Endothelial cell of umbilical vein (primary cell): Measurements from ENCODE around the gene KRTAP5-6. TPM values are rescaled to one million over a fixed set of nuclear protein-coding genes. Genes with fewer than 3 reads are reported as not detected.

Experiments used
- BruUV-seq: library from RNA; stranded (reverse); fragments of 400-500 nt; replicated peaks from 2 replicates; lab custom pipeline; 2021; lab: Mats Ljungman, UMichigan
- CTCF ChIA-PET: fragments of 300-600, 350-600 bp; sonication (Branson Sonifier 250); formaldehyde crosslinking; loops from one replicate; lab custom pipeline; 2021; ENCODE audit warnings: antibody characterized with exemption, inconsistent platforms; lab: Charles Lee
- POLR2A ChIA-PET: fragments of 300-600, 350-600 bp; sonication (Branson Sonifier 250); formaldehyde crosslinking; loops from one replicate; lab custom pipeline; 2021; ENCODE audit warnings: antibody characterized with exemption, inconsistent platforms; lab: Charles Lee
- DNase-seq: peaks from one replicate; pipeline ENCODE4 v3.0.0-alpha.2; 2011; ENCODE audit warnings: low read depth, low spot score
- FAIRE-seq: peaks from 2 replicates; lab custom pipeline; 2011; peaks lifted over from hg19 to GRCh38; lab: Jason Lieb, UNC
- H2AFZ ChIP-seq: 2 replicates; pipeline ENCODE4 v1.6.0; 2012; ENCODE audit warnings: low read depth, low read length, control low read depth, inconsistent platforms
- H3K27ac ChIP-seq: 2 replicates; pipeline ENCODE4 v1.5.1; 2011; ENCODE audit warnings: low read depth, mild to moderate bottlenecking, control low read depth, low read length, moderate library complexity; ENCODE audit not compliant: insufficient read depth
- H3K27me3 ChIP-seq, 2 experiments: 2 replicates each; pipeline versions ENCODE4 v1.6.0 to v1.6.1; 2011; ENCODE audit warnings: low read length in 2 of 2, mixed read lengths in 1 of 2; ENCODE audit not compliant: control insufficient read depth in 2 of 2, insufficient read depth in 2 of 2
- H3K36me3 ChIP-seq, 2 experiments: 2 replicates in 1 of 2; 3 replicates in 1 of 2; pipeline ENCODE4 v1.5.1; 2011; ENCODE audit warnings: low read length in 2 of 2, mild to moderate bottlenecking in 1 of 2, moderate library complexity in 1 of 2; ENCODE audit not compliant: control insufficient read depth in 2 of 2, insufficient read depth in 2 of 2; ENCODE audit errors: extremely low read depth in 1 of 2
- H3K4me1 ChIP-seq: 3 replicates; pipeline ENCODE4 v1.5.1; 2011; ENCODE audit warnings: mild to moderate bottlenecking, low read length; ENCODE audit not compliant: control insufficient read depth, insufficient read depth; ENCODE audit errors: extremely low read depth
- H3K4me2 ChIP-seq: 2 replicates; pipeline ENCODE4 v1.6.1; 2011; ENCODE audit warnings: low read length, control low read depth, mixed read lengths; ENCODE audit not compliant: insufficient read depth
- H3K4me3 ChIP-seq, 3 experiments: fragments of 200-600 bp in 1 of 3; sonication (generic), shearing (Covaris generic) in 1 of 3; replicated peaks in 1 of 3; 2 replicates each; pipeline ENCODE4 v1.5.1; 2011 to 2016; ENCODE audit warnings: control low read depth in 3 of 3, low read length in 3 of 3, mild to moderate bottlenecking in 2 of 3, inconsistent platforms in 1 of 3, low read depth in 1 of 3, moderate library complexity in 1 of 3; ENCODE audit not compliant: insufficient read depth in 1 of 3
- H3K79me2 ChIP-seq: 2 replicates; pipeline ENCODE4 v1.6.0; 2012; ENCODE audit warnings: low read length, inconsistent platforms; ENCODE audit not compliant: control insufficient read depth, insufficient read depth
- H3K9ac ChIP-seq: replicated peaks from 2 replicates; pipeline ENCODE3; 2011; ENCODE audit warnings: low read length, control low read depth; ENCODE audit not compliant: insufficient read depth; ENCODE audit errors: extremely low read depth
- H3K9me1 ChIP-seq: replicated peaks from 3 replicates; pipeline ENCODE4 v1.6.0; 2011; ENCODE audit warnings: mild to moderate bottlenecking, low read length; ENCODE audit not compliant: control insufficient read depth, insufficient read depth; ENCODE audit errors: extremely low read depth
- H3K9me3 ChIP-seq: replicated peaks from 2 replicates; pipeline ENCODE4 v1.5.1; 2012; ENCODE audit warnings: low read length, inconsistent platforms; ENCODE audit not compliant: control insufficient read depth, insufficient read depth
- H4K20me1 ChIP-seq: replicated peaks from 2 replicates; pipeline ENCODE3; 2011; ENCODE audit warnings: mild to moderate bottlenecking, low read length; ENCODE audit not compliant: control insufficient read depth, insufficient read depth; ENCODE audit errors: extremely low read depth
- EZH2 ChIP-seq: IDR thresholded peaks from 2 replicates; pipeline ENCODE4 v1.6.1; 2012; ENCODE audit warnings: borderline replicate concordance, low read depth, mild to moderate bottlenecking, moderate library complexity, low read length, inconsistent platforms; ENCODE audit not compliant: severe bottlenecking
- FOS ChIP-seq: IDR thresholded peaks from 2 replicates; pipeline ENCODE4 v1.6.1; 2011; ENCODE audit warnings: mild to moderate bottlenecking, low read length, moderate library complexity, borderline replicate concordance; ENCODE audit not compliant: insufficient read depth
- GATA2 ChIP-seq: IDR thresholded peaks from 2 replicates; pipeline ENCODE4 v1.7.0; 2011; ENCODE audit warnings: low read depth, mild to moderate bottlenecking, moderate library complexity, mixed read lengths, low read length; ENCODE audit not compliant: insufficient read length, insufficient read depth
- JUN ChIP-seq: IDR thresholded peaks from 2 replicates; pipeline ENCODE4 v1.6.1; 2011; ENCODE audit warnings: borderline replicate concordance, low read depth; ENCODE audit not compliant: insufficient read length, insufficient read depth
- MYC ChIP-seq: IDR thresholded peaks from one replicate; pipeline ENCODE4 v1.6.1; 2011; ENCODE audit warnings: mild to moderate bottlenecking, low read depth, low read length
- POLR2A ChIP-seq: IDR thresholded peaks from 2 replicates; pipeline ENCODE4 v1.6.1; 2012; ENCODE audit warnings: low read depth, mild to moderate bottlenecking, control low read depth, low read length
- POLR2AphosphoS5 ChIP-seq: IDR thresholded peaks from 2 replicates; pipeline ENCODE4 v1.6.1; 2012; ENCODE audit warnings: low read depth, mild to moderate bottlenecking, control low read depth, low read length, moderate library complexity; ENCODE audit not compliant: insufficient read depth
- dilution Hi-C: fragments of 300-500 bp; cut with MboI; formaldehyde crosslinking; loops from one replicate; pipeline ENCODE4 v1.15.0; 2019; ENCODE audit warnings: low sequenced_read_pairs; ENCODE audit not compliant: extremely low pct_ligation_motif_present
- intact Hi-C: fragments of 100-400 bp; cut with micrococcal nuclease; formaldehyde crosslinking; loops from one replicate; pipeline ENCODE4 v1.10.0; 2022
- polyA plus RNA-seq, 4 experiments: library from polyadenylated mRNA; depleted of rRNA in 3 of 4; stranded (reverse) in 3 of 4; unstranded in 1 of 4; fragments of >200 nt; gene quantifications; 2 replicates each; pipeline versions ENCODE4 v1.2.1 to v1.2.3, GENCODE V29; 2011 to 2012; ENCODE audit warnings: missing spikeins in 1 of 4
- total RNA-seq: library from RNA; stranded (reverse); gene quantifications from 2 replicates; pipeline ENCODE4 v1.2.3, GENCODE V29; 2021
- TF ChIP-seq, protein P1 (sequence below): IDR thresholded peaks from 2 replicates; pipeline ENCODE4 v1.6.1; 2011; ENCODE audit not compliant: insufficient read depth, insufficient read length
- TF ChIP-seq, protein P2 (sequence below), 2 donors: IDR thresholded peaks; 1 replicate in 1 of 2; 2 replicates in 1 of 2; pipeline ENCODE4 v1.5.1; 2011; ENCODE audit warnings: low read length in 2 of 2, mild to moderate bottlenecking in 2 of 2, moderate library complexity in 2 of 2, control low read depth in 1 of 2, inconsistent platforms in 1 of 2, low read depth in 1 of 2; ENCODE audit not compliant: insufficient read depth in 1 of 2; ENCODE audit errors: extremely low read depth in 1 of 2

Gene KRTAP5-6
- total and polyA plus RNA-seq, 2 donors (not counting 3 experiments of a cell fraction or from before 2014, with no cell fraction given), result not detected

DNA sequence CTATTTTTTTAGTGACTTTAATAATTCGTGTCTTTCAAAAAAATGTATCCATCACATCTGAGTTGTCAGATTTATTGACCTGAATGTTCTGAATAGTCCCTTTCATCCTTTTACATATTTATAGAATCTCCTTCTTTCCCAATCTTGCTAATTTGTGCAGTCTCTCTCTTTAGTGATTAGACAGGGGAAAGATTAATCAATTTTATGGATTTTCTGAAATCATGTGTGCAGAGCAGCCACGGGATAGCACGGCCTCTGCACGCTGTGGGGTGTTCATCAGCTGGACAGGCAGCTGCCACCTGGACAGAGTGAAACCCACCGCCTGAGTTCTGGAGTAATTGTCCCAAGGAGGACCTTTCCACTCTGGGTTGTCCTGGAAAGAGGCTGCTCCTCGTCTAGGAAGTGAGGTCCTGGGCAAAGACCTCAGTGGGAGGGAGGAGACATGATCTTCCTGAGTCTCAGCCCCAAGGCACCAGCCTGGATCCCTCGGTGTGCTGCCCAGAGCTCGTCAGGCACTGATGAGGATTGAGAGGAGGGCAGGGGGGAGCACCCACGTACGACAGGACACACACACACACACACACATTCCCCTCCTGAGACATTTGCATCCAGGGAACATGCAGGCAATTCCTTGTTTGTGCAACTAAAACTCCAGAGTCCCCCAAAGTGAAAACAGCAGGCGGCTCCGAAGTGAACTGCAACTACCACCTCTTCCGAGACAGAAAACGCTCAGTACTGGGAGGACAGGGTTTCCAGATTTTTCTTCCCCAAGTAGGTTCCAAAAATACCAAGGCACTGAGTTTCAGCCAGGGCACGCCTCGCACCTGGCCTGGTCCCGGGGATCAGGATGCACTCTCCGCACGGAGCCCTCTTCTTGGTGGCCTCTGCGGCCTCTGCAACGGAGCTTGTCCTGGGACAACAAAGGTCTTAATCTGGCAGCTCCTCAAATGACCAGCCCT, 22.5 kb upstream of the KRTAP5-6 start:
- H3K9me1 ChIP-seq, result no peaks in the 10 kb centered on the region
- no peak for DNase-seq
- no peak overlapping the region for H2AFZ ChIP-seq
- no TSS peak for BruUV-seq
- no peaks in the 10 kb centered on the region for H3K9me3 ChIP-seq
- H3K27ac ChIP-seq, result no peak overlapping the region
- no peak for FAIRE-seq
- dilution Hi-C loops (no loop called here), intact Hi-C loops (no loop called here)
- TF ChIP-seq JUN, result no peak
- no peak for TF ChIP-seq GATA2
- no peak for TF ChIP-seq EZH2
- TF ChIP-seq, protein P1, sequence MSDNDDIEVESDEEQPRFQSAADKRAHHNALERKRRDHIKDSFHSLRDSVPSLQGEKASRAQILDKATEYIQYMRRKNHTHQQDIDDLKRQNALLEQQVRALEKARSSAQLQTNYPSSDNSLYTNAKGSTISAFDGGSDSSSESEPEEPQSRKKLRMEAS, result no peak
- TF ChIP-seq, protein P2, sequence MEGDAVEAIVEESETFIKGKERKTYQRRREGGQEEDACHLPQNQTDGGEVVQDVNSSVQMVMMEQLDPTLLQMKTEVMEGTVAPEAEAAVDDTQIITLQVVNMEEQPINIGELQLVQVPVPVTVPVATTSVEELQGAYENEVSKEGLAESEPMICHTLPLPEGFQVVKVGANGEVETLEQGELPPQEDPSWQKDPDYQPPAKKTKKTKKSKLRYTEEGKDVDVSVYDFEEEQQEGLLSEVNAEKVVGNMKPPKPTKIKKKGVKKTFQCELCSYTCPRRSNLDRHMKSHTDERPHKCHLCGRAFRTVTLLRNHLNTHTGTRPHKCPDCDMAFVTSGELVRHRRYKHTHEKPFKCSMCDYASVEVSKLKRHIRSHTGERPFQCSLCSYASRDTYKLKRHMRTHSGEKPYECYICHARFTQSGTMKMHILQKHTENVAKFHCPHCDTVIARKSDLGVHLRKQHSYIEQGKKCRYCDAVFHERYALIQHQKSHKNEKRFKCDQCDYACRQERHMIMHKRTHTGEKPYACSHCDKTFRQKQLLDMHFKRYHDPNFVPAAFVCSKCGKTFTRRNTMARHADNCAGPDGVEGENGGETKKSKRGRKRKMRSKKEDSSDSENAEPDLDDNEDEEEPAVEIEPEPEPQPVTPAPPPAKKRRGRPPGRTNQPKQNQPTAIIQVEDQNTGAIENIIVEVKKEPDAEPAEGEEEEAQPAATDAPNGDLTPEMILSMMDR (IDR thresholded peaks at IDR 0.05; ENCODE audit: extremely low read depth in 1 of 2, insufficient read depth in 1 of 2, low read depth in 1 of 2, low read length in 2 of 2), result no peak
- no peak for TF ChIP-seq FOS
- TF ChIP-seq POLR2A, result no peak
- no peak for TF ChIP-seq MYC
- no peak for TF ChIP-seq POLR2AphosphoS5
- H3K79me2 ChIP-seq, result no peaks in the 10 kb centered on the region
- no peak overlapping the region for H3K4me3 ChIP-seq
- H3K27me3 ChIP-seq, result peaks cover 19 to 20% of the 10 kb centered on the region in 2 experiments
- ChIA-PET CTCF (interaction anchor here (2.0 kb wide), 1 partner anchor 21 kb away, joined by 8 read pairs; no protein-coding TSS in a partner anchor), POLR2A (no interaction called here)
- no peaks in the 10 kb centered on the region for H4K20me1 ChIP-seq
- no peak overlapping the region for H3K9ac ChIP-seq
- no peaks in the 10 kb centered on the region for H3K36me3 ChIP-seq
- no peaks in the 10 kb centered on the region for H3K4me1 ChIP-seq
- H3K4me2 ChIP-seq, result no peak overlapping the region
